NCI-H345 treated with DMSO at 0.1 percent for 48 hours (cell line): ENCODE measurements around the gene UBL5.

Source experiments
- DNase-seq: peaks from one replicate; lab custom pipeline; 2025; ENCODE audit not compliant: unreplicated experiment; lab: John Stamatoyannopoulos, UW

Gene UBL5

GRCh38 chr19:9878511-9879196 is 50.9 kb downstream of the UBL5 start:
- DNase-seq = no peak
